GM19452 (cell line): ENCODE data around the gene POMGNT2.
"Not testable (repeated sequence)": the region's sequence is repeated elsewhere in the genome, so short reads cannot be mapped to it uniquely, and the experiment has no call there.

Experiments
- ATAC-seq: cut with Tn5 transposase; IDR thresholded peaks from one replicate; pipeline ENCODE4 v1.9.1; 2021; ENCODE audit not compliant: unreplicated experiment

POMGNT2 gene

GRCh38 chr3:43048470-43048869, 57.4 kb downstream of the POMGNT2 start:
- no peak for ATAC-seq

DNA sequence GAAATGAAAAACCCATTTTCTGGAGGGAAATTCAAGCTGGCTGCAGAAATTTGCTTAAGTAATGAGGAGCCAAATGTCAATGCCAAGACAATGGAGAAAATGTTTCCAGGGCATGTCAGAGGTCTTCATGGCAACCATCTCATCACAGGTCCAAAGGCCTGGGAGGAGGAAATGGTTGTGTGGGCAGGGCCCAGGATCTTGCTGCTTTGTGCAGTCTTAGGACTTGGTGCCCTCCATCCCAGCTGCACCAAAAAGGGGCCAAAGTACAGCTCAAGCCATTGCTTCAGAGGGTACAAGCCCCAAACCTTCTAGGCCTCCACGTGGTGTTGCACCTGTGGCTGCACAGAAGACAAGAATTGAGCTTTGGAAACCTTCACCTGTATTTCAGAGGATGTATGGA, 59.3 kb downstream of the POMGNT2 start:
- no peak for ATAC-seq

GRCh38 chr3:43045079-43045478, 60.8 kb downstream of the POMGNT2 start:
- not testable (repeated sequence) for ATAC-seq

- ATAC-seq: no peak
Measured at GRCh38 chr3:43043793-43044192, 62.1 kb downstream of the POMGNT2 start.

DNA sequence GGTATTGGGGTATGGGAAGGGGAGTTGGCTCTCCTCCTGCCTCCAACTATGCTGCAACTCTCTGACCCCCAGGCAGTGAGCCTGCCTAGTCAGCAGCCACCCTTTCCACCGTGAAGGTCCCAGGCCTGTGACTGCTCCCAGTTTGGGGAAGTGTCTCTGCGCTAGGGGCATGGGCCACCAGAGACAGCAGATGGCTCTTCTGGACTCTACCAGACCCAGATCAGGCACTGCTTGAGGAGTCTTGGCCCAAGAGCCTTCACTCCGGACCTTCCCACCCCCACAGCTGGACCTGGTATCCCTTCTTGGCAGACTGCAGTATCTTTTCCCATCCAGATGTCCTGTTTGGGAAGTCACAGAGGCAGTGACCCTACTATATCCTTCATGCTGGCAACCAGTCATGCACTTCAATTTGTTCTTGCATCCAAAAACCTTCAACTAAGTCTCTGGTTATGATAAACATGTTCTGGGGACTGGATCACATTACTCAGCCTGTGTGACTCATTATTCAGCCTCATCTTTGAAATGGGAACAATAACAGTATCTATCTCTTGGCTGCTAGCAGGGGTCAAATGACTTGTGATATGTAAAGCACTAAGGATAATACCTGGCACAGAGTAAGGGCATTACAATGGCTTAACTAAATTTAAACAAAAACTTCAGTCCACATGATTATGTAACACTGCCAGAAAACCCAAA, 62.7 kb downstream of the POMGNT2 start:
- ATAC-seq: no peak

GRCh38 chr3:43041517-43041916, 64.4 kb downstream of the POMGNT2 start:
- ATAC-seq: no peak

- peak; percentile 52 for ATAC-seq
Measured at GRCh38 chr3:43038010-43038409, 67.9 kb downstream of the POMGNT2 start.

DNA sequence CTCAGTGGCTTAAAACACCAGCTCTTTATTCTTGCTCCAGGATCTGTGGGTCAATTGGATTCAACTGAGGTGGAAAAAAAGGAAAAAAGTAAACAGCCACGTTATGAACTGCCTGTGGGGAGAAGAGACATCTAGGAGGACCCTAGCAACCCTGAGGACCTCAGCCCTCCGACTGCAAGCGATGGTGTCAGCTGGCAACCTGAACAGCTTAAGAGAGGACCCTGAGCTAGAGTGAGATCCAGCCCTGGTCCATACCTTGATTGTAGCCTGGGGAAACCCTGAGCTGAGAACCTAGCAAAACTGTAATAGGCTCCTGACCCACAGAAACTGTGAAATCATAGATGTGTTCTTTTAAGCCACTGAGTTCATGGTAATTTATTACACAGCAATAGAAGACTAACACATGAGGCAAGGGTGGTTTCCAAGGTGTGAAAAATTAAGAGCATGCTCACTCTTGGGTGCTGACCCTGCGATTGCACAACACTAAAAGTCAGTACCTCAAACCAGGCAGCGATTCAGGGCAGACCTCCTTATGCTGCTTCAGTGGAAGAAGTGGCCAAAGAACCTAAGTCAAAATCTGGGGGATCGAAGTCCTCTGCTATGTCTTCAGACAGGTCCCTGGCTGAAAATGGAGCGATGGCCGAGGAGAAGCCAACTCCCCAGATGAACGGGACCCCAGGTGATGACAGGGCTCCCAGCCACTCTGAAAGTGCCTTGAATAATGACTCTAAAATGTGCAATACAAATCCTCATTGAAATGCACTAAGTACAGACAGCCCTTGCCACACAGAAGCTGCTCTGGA, 69.1 kb downstream of the POMGNT2 start:
- ATAC-seq: no peak

DNA sequence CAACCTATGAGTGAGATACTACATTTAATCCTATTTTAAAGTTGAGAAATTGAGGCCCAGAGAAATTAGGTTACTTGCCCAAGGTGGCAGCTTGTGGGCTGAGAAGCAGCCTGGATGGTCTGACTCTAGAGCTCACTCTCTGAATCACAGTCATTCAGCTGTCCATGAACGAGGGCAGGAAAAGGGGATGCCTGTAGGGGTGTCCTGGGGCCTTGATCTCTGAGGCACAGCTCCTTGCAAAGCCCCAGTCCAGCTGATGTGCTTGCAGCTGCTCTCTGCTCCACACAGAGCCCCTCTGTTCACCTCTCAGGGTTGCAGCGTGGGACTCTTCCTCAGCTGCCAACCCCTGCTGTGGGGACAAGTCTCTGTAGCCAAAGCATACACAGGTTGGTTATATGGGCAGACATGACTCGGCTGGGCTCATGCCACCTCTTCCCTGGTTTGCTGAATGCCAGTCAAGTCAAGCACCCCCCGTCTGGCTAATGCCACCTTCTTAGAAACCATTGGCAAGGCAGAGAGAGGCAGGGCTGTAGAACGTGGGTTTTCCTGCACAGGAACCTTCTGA, 70.0 kb downstream of the POMGNT2 start:
- ATAC-seq: no peak

- ATAC-seq: no peak
Measured at GRCh38 chr3:43034911-43035310, 71.0 kb downstream of the POMGNT2 start.

GRCh38 chr3:43034200-43034599, 71.7 kb downstream of the POMGNT2 start:
- no peak for ATAC-seq

- ATAC-seq: no peak
Measured at GRCh38 chr3:43032646-43033628, 72.9 kb downstream of the POMGNT2 start.

GRCh38 chr3:43031889-43032545, 73.9 kb downstream of the POMGNT2 start:
- ATAC-seq: no peak

DNA sequence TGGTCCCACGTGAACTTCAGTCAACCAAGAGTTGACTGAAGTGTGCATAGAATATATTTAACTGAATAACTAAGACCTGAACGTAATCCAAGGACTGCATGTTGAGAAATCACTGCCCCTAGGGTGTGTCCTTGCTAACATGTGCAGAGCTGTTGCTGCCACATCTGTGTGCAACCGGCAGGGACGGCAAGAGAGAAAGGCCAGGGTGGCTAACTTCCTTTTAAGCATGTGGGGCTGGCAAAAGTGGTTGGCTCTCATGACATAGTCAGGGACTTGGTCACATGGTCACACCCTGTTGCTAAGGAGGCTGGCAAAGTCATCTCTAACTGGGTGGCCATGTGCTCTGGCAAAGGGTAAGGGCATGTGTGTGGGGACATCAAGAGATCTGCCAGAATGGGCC, 74.4 kb downstream of the POMGNT2 start:
- no peak for ATAC-seq

DNA sequence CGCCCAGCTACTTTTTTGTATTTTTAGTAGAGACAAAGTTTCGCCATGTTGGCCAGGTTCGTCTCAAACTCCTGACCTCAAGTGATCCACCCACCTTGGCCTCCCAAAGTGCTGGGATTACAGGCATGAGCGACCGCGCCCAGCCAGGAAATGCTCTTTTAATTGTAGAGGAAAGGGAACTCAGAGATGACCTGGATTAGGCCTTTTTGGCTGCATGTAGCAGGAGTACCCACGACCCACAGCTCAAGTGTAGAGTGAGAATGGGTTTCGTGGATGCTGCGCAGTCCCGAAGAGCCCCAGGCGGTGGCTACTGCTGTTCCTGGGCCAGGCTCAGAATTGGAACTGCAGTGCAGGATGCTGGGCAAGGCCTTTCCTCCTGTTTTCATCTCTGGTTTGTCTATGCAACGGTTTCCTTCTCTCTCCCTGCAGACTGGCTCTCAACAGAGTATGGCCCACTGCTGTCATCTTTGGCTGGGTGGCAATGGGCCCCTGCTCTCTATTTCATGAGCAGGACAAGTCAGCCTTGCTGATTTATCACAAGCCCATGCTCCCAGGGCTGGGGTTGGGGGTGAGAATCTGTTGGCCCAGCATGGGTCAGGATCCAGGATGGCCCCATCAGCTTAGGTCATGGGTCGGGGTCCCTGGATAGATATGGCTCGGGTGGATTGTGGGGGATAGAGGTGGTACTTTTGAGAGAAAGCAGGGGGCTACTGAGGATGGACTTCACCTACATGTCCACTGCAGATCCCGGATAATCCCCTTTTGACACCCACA, 75.5 kb downstream of the POMGNT2 start:
- ATAC-seq: no peak
